Activated T-helper 2 cell treated with anti-CD3 and anti-CD28 coated beads, Interferon-gamma antibody, Interleukin-2, Interleukin-4, amounts not matched to agents 10 μg/mL and 5 μg/mL and 100 μg/mL, durations not matched to agents 14 hours and 24 hours and 36 hours (primary cell): ENCODE results near the gene DNASE2. TPM values are rescaled to one million over a fixed set of nuclear protein-coding genes. Genes with fewer than 3 reads are reported as not detected.
A peak's percentile ranks its signal among the peaks of the same experiment; 100 is the strongest.
"Not testable (repeated sequence)": the region's sequence is repeated elsewhere in the genome, so short reads cannot be mapped to it uniquely, and the experiment has no call there.

Experiments used
- DNase-seq: peaks from one replicate; pipeline ENCODE4 v3.0.0; 2021; ENCODE audit warnings: low spot score
- H3K27ac Mint-ChIP-seq: one replicate; pipeline ENCODE4 v1.8.0; 2021; ENCODE audit warnings: mixed read lengths
- H3K27me3 Mint-ChIP-seq: one replicate; pipeline ENCODE4 v1.8.0; 2021; ENCODE audit warnings: low read depth, mixed read lengths
- H3K36me3 Mint-ChIP-seq: one replicate; pipeline ENCODE4 v1.8.0; 2021; ENCODE audit warnings: low read depth, mixed read lengths
- H3K4me1 Mint-ChIP-seq: one replicate; pipeline ENCODE4 v1.8.0; 2021; ENCODE audit warnings: low read depth, mixed read lengths
- H3K4me3 Mint-ChIP-seq: one replicate; pipeline ENCODE4 v1.8.0; 2021; ENCODE audit warnings: low read depth, mild to moderate bottlenecking, moderate library complexity, mixed read lengths
- H3K9me3 Mint-ChIP-seq: one replicate; pipeline ENCODE4 v1.8.0; 2021; ENCODE audit warnings: mixed read lengths
- intact Hi-C: fragments of 100-400 bp; cut with micrococcal nuclease; formaldehyde crosslinking; loops from one replicate; pipeline ENCODE4 v1.15.1; 2023
- total RNA-seq: library from RNA; stranded (reverse); gene quantifications from 2 replicates; pipeline ENCODE4 v1.2.3, GENCODE V29; 2022

DNASE2 gene, protein sequence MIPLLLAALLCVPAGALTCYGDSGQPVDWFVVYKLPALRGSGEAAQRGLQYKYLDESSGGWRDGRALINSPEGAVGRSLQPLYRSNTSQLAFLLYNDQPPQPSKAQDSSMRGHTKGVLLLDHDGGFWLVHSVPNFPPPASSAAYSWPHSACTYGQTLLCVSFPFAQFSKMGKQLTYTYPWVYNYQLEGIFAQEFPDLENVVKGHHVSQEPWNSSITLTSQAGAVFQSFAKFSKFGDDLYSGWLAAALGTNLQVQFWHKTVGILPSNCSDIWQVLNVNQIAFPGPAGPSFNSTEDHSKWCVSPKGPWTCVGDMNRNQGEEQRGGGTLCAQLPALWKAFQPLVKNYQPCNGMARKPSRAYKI
- total RNA-seq = 21.9 and 25.6 TPM in 2 replicates

DNA sequence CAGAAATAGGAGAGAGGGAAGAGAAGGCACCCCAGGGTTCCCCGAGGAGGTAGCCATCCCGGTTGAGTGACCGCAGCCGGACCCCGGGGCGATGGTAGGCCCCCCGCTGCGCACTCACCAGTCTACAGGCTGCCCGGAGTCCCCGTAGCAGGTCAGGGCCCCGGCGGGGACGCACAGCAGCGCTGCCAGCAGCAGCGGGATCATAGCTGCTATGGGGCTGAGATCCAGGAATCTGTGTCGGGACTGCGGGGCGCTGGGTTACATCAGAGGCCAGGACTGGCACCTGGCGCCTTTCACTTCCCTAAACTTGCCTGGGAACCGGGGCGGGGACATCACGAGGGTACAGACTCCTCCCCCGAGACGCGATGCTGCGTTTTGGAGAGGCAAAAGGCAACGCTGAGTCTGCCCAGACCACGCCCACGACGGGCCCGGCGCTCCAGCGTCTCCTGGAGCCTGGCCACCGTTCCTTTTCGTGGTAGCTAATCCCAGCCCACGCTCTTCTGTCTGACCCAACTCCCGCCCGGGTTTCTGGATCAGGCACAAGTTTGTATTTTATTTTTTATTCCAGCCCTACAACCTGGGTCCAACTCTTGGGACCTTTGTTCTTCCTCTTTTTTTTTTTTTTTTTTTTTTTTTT is at the start of gene DNASE2:
Gene DNASE2, minus strand, starts transcription at position 278 of the 637 bp plus-strand sequence. Its CDS starts 74 bp downstream, at position 204.
- Mint-ChIP-seq H3K4me1 (peaks cover 16% of the 10 kb centered on the region), H3K4me3 (peak within 1 kb of the TSS; percentile 88), H3K27me3 (no peaks in the 10 kb centered on the region), H3K27ac (peak within 1 kb of the TSS; percentile 78), H3K9me3 (peaks cover 5% of the 10 kb centered on the region), H3K36me3 (peaks cover 18% of the 10 kb centered on the region)
- peak; percentile 89 for DNase-seq
- intact Hi-C loops = no loop called here

DNA sequence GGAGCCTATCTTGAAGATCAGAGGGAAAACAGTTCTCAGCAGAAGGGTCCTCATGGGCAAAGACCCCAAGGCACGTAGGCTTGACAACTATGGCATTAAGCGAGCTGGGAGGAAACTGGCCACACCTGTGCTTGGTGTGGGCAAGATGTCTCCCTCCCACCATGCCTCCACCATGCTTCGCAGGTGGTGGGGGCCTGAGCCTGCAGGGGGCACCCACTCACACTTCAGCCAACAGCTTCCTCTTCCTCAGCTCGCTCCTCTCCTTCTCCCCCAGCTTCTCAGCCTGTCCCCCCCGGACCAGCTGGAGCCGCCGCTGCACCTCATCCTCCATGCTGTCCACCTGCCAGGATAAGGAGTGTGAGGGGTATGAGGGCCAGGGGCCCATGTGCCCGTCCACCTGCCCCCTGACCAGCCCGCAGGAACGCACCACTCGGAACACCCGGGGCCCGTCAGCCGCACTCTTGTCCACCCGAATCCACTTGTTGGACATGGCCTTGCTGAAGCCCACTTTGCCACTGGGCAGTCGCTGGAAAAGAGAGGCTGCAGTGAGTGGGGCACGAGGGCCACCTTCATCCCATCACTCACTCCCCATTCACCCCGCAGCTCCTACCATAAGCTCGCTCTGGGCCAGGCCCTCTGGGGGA is 48.9 kb upstream of the DNASE2 start:
- H3K9me3 Mint-ChIP-seq = no peaks in the 10 kb centered on the region
- H3K27ac Mint-ChIP-seq = no peak overlapping the region
- H3K36me3 Mint-ChIP-seq = peaks cover 59% of the 10 kb centered on the region
- no peak for DNase-seq
- H3K4me1 Mint-ChIP-seq = peaks cover 17% of the 10 kb centered on the region
- H3K27me3 Mint-ChIP-seq = no peaks in the 10 kb centered on the region
- intact Hi-C loops = no loop called here
- no peak overlapping the region for H3K4me3 Mint-ChIP-seq

DNA sequence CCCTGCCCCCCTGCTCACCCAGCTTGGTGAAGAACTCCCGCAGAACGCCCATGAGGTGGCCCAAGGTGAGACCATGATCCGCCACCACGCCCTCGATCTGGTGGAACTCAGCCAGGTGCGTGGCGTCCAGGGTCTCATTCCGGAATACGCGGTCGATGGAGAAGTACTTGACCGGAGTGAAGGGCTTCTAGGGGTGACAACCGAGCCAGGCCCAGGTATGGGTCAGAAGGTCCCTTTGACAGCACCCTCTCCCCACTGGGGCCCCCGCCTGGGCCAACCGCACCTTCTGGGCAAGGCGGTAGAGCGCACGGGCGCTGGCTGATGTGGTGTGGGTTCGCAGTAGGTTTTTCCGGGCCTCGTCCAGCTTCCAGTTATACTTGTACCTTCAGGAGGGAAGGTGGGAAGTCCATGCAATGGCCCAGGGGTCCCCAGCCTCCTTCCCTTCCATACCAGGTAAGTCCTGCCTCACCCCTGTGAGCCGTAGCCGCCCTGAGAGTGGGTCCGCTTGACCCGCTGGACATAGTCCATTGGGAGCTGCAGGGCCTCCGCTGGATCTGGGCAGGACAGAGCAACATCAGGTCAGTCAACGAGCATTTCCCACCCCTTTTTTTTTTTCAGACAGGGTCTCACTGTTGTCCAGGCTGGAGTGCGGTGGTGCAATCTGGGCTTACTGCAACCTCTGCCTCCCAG is 43.5 kb upstream of the DNASE2 start:
- no peaks in the 10 kb centered on the region for H3K27me3 Mint-ChIP-seq
- no peak overlapping the region for H3K4me3 Mint-ChIP-seq
- DNase-seq = no peak
- intact Hi-C loops = no loop called here
- no peak overlapping the region for H3K27ac Mint-ChIP-seq
- H3K9me3 Mint-ChIP-seq = no peaks in the 10 kb centered on the region
- H3K36me3 Mint-ChIP-seq = peaks cover 69% of the 10 kb centered on the region
- peaks cover 4% of the 10 kb centered on the region for H3K4me1 Mint-ChIP-seq

DNA sequence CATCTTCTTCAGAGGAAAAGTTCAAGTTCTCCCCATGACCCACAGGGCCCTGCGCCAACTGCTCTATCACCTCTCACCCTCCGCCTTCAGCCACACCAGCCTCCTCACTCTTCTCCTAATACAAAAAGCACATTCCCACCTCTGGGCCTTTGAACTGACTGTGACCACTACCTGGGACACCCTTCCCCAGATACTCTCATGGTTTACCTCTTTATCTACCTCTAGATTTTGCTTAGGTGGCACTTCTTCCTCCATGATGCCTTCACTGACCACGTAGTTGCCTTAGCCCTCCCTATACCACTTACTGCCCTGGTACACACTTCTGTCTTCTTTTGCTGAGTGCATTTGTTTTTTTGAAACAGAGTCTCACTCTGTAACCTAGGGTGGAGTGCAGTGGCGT is 41.7 kb upstream of the DNASE2 start:
- no peak for DNase-seq
- Mint-ChIP-seq H3K27ac (no peak overlapping the region), H3K4me1 (peaks cover 7% of the 10 kb centered on the region), H3K36me3 (peaks cover 58% of the 10 kb centered on the region), H3K27me3 (no peaks in the 10 kb centered on the region), H3K4me3 (no peak overlapping the region), H3K9me3 (no peaks in the 10 kb centered on the region)
- intact Hi-C loops = no loop called here

DNA sequence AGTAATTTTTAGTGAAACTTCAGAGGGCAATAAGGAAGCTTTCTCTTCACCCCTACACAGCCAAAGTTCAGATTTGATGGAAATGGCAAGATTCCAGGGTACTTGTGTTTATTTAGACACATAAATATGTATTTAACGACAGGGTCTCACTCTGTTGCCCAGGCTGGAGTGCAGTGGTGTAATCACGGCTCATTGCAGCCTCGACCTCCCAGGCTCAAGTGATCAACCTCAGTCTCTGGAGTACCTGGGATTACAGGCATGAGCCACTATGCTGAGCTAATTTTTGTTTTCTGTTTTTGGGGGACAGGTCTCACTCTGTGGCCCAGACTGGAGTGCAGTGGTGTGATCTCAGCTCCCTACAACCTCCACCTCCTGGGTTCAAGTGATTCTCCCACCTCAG is 39.8 kb upstream of the DNASE2 start:
- Mint-ChIP-seq H3K4me3 (no peak overlapping the region), H3K36me3 (peaks cover 48% of the 10 kb centered on the region), H3K4me1 (peaks cover 7% of the 10 kb centered on the region), H3K27ac (no peak overlapping the region), H3K27me3 (no peaks in the 10 kb centered on the region), H3K9me3 (no peaks in the 10 kb centered on the region)
- intact Hi-C loops = no loop called here
- no peak for DNase-seq

DNA sequence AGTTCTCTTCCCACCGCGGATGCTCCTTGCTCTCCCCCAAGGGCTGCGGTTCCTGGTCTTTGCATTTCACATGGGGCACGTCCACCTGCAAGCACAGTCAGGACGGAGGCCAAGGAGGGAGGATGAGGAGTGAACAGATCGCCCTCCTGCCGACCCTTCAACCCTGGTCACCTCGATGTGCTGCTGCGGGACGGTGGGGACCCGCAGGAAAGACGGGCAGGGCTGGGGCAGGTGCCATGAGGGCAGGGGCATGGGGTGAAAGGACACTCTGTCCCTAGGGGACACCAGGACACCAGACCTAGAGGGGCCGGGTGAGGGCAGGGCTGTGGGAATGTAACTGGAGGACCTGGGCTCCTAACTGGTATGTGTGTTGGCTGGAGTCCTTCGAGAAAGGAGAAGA is 37.0 kb upstream of the DNASE2 start:
- peak overlapping the region; percentile 67 for H3K27ac Mint-ChIP-seq
- H3K9me3 Mint-ChIP-seq = no peaks in the 10 kb centered on the region
- peaks cover 20% of the 10 kb centered on the region for H3K4me1 Mint-ChIP-seq
- peak overlapping the region; percentile 47 for H3K4me3 Mint-ChIP-seq
- intact Hi-C loops = loop anchor here (2.0 kb wide), 2 partner anchors 15 to 27 kb away; partner anchors contain the start of genes FARSA and GCDH
- H3K27me3 Mint-ChIP-seq = no peaks in the 10 kb centered on the region
- peaks cover 26% of the 10 kb centered on the region for H3K36me3 Mint-ChIP-seq
- no peak for DNase-seq

DNA sequence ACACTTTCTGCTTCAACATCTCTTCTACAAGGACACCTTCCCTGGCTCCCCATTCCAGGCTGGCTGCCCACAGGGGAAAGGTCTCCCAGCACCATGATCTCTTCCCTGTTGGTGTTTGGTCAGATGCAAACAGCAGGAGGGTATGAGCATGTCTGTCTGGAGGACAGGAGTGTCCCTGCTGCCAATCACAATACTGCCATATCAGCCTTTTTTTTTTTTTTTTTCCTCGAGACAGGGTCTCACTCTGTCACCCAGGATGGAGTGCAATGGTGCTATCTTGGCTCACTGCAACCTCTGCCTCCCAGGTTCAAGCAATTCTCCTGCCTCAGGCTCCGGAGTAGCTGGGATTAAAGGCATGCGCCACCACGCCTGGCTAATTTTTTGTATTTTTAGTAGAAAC is 34.6 kb upstream of the DNASE2 start:
- H3K36me3 Mint-ChIP-seq, H3K27ac Mint-ChIP-seq, H3K9me3 Mint-ChIP-seq, intact Hi-C loops, H3K27me3 Mint-ChIP-seq, DNase-seq, H3K4me3 Mint-ChIP-seq: not testable (repeated sequence)
- H3K4me1 Mint-ChIP-seq = peaks cover 21% of the 10 kb centered on the region

DNA sequence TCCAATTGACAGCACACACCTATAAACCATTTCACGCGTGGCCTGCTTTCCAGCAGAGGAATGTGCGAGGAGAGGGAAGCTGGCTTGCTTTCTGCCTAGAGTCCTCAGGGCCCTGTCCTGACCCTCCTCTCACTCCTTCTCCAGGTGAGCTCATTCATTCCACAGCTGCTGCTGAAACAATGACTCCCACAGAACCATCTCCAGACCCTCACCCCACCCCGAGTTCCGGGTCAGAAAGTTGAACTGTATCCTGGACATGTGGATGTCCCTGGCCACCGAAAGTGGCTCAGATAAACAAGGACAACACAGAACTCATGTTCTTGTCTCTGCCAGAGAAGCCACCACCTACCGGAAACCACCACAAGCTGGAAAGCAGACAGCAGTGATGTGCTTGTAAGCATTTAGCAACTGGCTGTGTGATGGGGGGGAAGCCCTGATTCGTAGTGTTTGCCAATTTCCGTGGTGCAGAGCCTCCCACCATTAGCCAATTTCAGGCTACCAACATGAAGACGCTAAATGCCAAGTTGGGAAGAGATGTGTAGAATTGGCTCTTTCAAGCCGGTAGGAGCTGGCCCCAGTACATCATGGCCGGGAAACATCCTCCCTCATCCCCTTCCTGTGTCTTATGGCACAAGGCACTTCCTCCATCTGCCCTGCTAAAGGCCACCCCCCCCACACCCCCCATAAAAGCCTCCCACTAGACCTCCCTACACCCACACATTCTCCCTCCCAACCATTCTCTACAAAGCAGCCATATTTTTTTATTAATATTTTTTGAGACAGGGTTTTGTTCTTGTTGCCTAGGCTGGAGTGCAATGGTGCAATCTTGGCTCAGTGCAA is 32.8 kb upstream of the DNASE2 start:
- no peaks in the 10 kb centered on the region for H3K9me3 Mint-ChIP-seq
- intact Hi-C loops = no loop called here
- peaks cover 2% of the 10 kb centered on the region for H3K36me3 Mint-ChIP-seq
- no peaks in the 10 kb centered on the region for H3K27me3 Mint-ChIP-seq
- H3K4me3 Mint-ChIP-seq = peak overlapping the region; percentile 37
- H3K4me1 Mint-ChIP-seq = peaks cover 17% of the 10 kb centered on the region
- H3K27ac Mint-ChIP-seq = peak overlapping the region; percentile 93
- peak; percentile 44 for DNase-seq

DNA sequence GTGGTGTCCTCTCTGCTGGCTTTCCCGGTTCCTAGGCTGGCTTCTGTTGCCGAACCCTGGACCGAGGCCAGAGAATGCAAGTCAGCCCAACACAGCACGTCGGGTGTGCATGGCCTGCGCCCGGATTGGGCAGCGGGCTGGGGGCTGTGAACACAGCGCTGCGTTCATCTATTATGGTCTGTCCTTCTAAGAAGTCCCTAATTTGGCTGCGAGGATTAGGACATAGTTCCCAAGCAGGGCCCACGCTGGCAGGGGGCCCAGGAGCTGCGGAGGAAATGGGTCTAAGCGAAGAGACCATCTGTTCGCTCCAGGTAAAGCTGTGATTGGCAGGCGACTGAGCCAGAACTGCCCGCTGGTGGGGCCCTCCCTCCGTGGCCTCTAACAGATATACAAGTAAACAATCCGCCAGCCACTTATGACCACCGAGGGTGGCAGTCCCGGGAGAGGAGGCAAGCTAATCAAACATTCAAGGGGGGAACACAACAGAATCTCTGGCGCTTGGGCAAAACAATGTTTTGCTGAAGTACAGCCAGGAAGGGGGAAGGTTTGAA is 31.8 kb upstream of the DNASE2 start:
- intact Hi-C loops = no loop called here
- no peaks in the 10 kb centered on the region for H3K9me3 Mint-ChIP-seq
- H3K36me3 Mint-ChIP-seq = no peaks in the 10 kb centered on the region
- H3K27me3 Mint-ChIP-seq = no peaks in the 10 kb centered on the region
- H3K4me1 Mint-ChIP-seq = peaks cover 16% of the 10 kb centered on the region
- H3K4me3 Mint-ChIP-seq = no peak overlapping the region
- DNase-seq = no peak
- H3K27ac Mint-ChIP-seq = peak overlapping the region; percentile 93

DNA sequence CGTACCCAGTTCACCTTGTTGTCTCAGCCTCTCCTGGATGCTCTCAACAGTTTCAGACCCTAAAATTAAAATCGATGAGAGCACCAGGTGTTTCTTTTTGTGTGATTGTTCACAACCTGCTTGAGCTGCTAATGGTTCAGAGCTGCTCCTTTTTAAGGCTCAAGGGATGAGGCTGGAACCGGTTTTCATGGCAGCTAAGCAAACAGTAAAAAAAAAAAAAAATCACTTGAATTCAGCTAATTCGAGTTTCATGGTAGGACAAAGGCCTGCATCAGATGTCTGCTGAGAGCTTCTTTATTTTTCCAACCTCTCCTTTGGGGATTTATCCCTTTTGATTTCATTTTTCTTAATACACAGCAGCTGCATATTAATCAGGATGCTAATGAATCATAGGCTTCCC is 31.3 kb upstream of the DNASE2 start:
- Mint-ChIP-seq H3K36me3 (no peaks in the 10 kb centered on the region), H3K9me3 (no peaks in the 10 kb centered on the region), H3K27ac (no peak overlapping the region), H3K4me1 (peaks cover 16% of the 10 kb centered on the region), H3K27me3 (no peaks in the 10 kb centered on the region), H3K4me3 (no peak overlapping the region)
- DNase-seq = no peak
- intact Hi-C loops = no loop called here

DNA sequence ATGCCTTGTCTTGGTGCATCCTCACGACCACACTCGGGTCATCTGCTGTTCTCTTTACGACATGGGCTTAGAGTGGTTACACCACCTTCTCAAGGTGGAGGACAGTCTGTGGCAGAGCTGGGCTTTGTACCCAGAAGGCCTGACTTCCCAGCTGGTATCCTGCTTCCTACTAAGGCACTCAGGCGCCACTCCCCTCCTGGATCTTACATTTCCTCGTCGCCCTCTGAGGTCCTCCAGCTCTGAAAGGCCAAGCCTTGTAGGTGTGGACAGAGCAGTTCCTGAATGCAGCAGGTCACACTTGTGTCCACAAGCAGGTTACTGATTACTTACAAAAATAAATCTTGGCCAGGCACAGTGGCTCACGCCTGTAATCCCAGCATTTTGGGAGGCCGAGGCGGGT is 25.9 kb upstream of the DNASE2 start:
- no peak for DNase-seq
- intact Hi-C loops = no loop called here
- Mint-ChIP-seq H3K27me3 (no peaks in the 10 kb centered on the region), H3K4me3 (no peak overlapping the region), H3K9me3 (no peaks in the 10 kb centered on the region), H3K36me3 (no peaks in the 10 kb centered on the region), H3K27ac (no peak overlapping the region), H3K4me1 (peaks cover 2% of the 10 kb centered on the region)
